LNCAP (cell line): Measurements from ENCODE around the gene HOXD13.

Experiments
- CTCF ChIP-seq: fragments of 450-650 bp; IDR thresholded peaks from 2 replicates; pipeline ENCODE4 v1.5.1; 2017; ENCODE audit warnings: mild to moderate bottlenecking

Gene HOXD13

GRCh38 chr2:176109192-176109901 is 16.8 kb downstream of the HOXD13 start:
- no peak for TF ChIP-seq CTCF

GRCh38 chr2:176109946-176110345 is 17.4 kb downstream of the HOXD13 start:
- no peak for TF ChIP-seq CTCF

GRCh38 chr2:176110415-176111308 is 18.1 kb downstream of the HOXD13 start:
- no peak for TF ChIP-seq CTCF

GRCh38 chr2:176111309-176111663 is 18.8 kb downstream of the HOXD13 start:
- peak; percentile 83 for TF ChIP-seq CTCF

GRCh38 chr2:176111846-176112374 is 19.4 kb downstream of the HOXD13 start:
- no peak for TF ChIP-seq CTCF

GRCh38 chr2:176112375-176113302 is 20.1 kb downstream of the HOXD13 start:
- no peak for TF ChIP-seq CTCF
